ENCODE data around the gene BEND6. TPM values are rescaled to one million over a fixed set of nuclear protein-coding genes. Genes with fewer than 3 reads are reported as not detected.

Gene BEND6
- total RNA-seq, 1 donor from 2014 or later, result 0.38 TPM

Other genes with a start within 250 kb of the BEND6 start
- 5.7 TPM for gene KIAA1586, start 91.6 kb downstream of the BEND6 start, total RNA-seq
- gene ZNF451, start 135.1 kb downstream of the BEND6 start, total RNA-seq, result 25.5 TPM
- gene BAG2, start 217.2 kb downstream of the BEND6 start, total RNA-seq, result 11.2 TPM